WI38 (cell line): ENCODE data around the gene PLSCR1.
A peak's percentile ranks its signal among the peaks of the same experiment; 100 is the strongest.

ENCODE experiments used
- H3K4me3 ChIP-seq: 2 replicates; pipeline ENCODE4 v1.5.1; 2011; ENCODE audit warnings: low read depth, mild to moderate bottlenecking, control low read depth, low read length
- CTCF ChIP-seq: IDR thresholded peaks from 2 replicates; pipeline ENCODE4 v1.5.1; 2012; ENCODE audit warnings: low read depth, mild to moderate bottlenecking, control low read depth, low read length

Gene PLSCR1, protein sequence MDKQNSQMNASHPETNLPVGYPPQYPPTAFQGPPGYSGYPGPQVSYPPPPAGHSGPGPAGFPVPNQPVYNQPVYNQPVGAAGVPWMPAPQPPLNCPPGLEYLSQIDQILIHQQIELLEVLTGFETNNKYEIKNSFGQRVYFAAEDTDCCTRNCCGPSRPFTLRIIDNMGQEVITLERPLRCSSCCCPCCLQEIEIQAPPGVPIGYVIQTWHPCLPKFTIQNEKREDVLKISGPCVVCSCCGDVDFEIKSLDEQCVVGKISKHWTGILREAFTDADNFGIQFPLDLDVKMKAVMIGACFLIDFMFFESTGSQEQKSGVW

DNA sequence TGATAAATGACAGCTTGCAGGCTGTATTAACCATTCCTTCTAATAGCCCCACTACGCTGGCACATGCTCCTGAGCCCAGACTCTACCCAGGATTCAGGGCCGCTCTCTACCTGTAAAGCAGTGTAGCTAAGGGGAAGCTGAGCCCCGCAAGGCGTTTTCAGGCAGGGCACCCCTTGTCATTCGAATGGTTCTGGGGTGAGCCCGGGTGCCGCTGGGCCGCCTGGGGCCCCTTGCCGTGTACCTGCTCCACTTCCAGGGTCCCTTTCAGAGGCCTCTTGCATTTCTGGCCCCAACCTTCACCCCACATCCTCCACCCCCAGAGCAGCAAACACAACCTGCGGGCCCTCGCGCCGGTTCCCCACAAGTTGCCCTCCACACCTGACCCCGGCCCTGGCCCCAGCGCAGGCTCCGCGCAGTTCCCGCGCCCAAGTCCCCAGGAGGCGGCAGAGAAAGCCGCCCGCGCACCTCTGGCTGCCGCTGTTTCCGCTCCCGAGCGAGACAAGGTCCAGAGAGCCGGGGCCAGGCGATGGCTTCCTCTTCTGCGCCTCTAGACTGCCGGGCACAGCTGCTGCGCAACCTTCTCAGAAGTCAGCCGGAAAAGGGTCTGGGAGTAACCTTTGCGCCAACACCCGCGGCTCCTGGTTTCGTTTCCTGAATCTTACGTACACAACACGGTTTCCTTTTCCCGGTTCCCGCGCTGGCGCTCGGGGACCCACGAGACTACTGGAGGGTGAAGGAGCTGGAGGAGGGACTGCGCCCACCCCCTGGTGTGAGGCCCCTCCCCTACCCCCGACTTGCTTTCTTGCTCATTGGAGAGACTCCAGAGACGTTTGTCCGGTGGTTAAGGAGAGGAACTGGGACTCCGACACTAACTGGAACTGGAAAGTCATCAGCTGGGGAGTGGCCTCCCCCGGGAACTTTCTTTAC, at the start of gene PLSCR1:
TSS of gene PLSCR1 (minus strand) at position 606 of the 927 bp plus-strand sequence. CDS start 8,055 bp downstream, outside the sequence.
- no peak for TF ChIP-seq CTCF
- H3K4me3 ChIP-seq, result peak within 1 kb of the TSS; percentile 87

- no peak for TF ChIP-seq CTCF
- no peak overlapping the region for H3K4me3 ChIP-seq
These were observed 49.4 kb upstream of the PLSCR1 start for GRCh38 chr3:146593776-146594175.

DNA sequence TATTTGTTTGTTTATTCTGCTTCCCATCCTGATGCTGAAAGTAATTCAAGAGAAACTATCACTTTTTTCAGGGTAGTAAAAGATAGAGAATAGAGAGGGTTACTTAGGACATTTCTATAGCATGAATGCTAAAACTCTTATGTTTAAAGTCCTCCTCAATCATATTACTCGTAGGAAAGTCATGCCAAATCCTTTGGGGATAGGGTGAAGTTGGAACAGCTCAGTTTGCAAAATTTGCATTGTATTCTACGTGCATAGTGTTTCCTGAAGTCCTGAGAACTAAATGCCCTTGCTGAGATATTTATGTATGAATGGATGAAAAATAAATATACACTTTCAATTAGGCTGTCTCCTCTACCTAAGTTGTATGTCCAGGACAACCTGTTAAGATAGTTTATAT, 46.1 kb upstream of the PLSCR1 start:
- H3K4me3 ChIP-seq, result no peak overlapping the region
- no peak for TF ChIP-seq CTCF

GRCh38 chr3:146589899-146590508, 45.6 kb upstream of the PLSCR1 start:
- TF ChIP-seq CTCF, result peak; percentile 25; the same call in 1 of the 2 replicates
- no peak overlapping the region for H3K4me3 ChIP-seq

DNA sequence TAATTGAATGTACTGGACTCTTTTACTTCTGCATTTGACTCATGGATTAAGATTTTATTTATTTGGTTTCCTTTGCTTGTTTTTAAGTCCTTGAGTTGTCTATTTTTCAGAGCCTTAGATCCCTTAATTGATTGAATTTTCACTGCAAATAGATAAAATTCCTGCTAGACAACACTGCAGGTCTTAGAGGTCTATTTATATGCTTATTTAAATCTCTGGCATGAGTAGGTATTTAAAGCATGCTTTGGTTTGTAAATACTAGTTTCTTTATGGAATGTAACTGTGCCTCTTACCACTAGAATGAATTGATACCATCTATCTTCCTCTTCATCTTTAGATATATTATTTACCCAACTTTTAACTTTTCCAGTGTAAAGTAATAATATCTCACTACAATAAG, 40.7 kb upstream of the PLSCR1 start:
- H3K4me3 ChIP-seq, result no peak overlapping the region
- no peak for TF ChIP-seq CTCF

GRCh38 chr3:146581951-146582467, 37.6 kb upstream of the PLSCR1 start:
- TF ChIP-seq CTCF, result no peak
- H3K4me3 ChIP-seq, result no peak overlapping the region
